ENCODE results near the gene MSX1. TPM values are rescaled to one million over a fixed set of nuclear protein-coding genes. Genes with fewer than 3 reads are reported as not detected.

MSX1 gene
- total and polyA plus RNA-seq, 2 donors (not counting 3 experiments of a cell fraction or from before 2014, with no cell fraction given) = 5.0 to 6.2 TPM

DNA sequence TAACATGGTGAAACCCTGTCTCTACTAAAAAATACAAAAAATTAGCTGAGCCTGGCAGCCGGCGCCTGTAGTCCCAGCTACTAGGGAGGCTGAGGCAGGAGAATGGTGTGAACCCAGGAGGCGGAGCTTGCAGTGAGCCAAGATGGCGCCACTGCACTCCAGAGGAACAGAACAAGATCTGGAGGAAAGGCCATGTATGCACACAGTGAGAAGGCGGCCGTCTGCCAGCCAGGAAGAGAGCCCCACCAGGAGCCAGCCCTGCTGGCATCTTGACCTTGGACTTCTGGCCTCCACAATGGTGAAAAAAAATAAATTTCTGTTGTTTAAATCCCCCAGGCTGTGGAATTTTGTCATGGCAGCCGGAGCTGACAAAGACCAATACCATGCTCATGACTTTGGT, 28.2 kb upstream of the MSX1 start:
- BruUV-seq (replicated peaks) = no TSS peak
- Histone ChIP-seq H3K9me3 (replicated peaks; ENCODE audit: control insufficient read depth, insufficient read depth, low read length) (no peaks in the 10 kb centered on the region), H3K9me1 (replicated peaks; ENCODE audit: control insufficient read depth, extremely low read depth, insufficient read depth, low read length) (no peaks in the 10 kb centered on the region), H2AFZ (ENCODE audit: low read depth, low read length) (no peak overlapping the region), H3K27ac (ENCODE audit: insufficient read depth, low read depth, low read length) (no peak overlapping the region), H4K20me1 (replicated peaks; ENCODE audit: control insufficient read depth, extremely low read depth, insufficient read depth, low read length) (no peaks in the 10 kb centered on the region), H3K9ac (replicated peaks; ENCODE audit: extremely low read depth, insufficient read depth, low read length) (no peak overlapping the region), H3K4me2 (ENCODE audit: insufficient read depth, low read length) (no peak overlapping the region), H3K4me3 (replicated peaks in 1 of 3; ENCODE audit: insufficient read depth in 1 of 3, low read depth in 1 of 3, low read length in 3 of 3) (no peak overlapping the region), H3K36me3 (ENCODE audit: control insufficient read depth in 2 of 2, extremely low read depth in 1 of 2, insufficient read depth in 2 of 2, low read length in 2 of 2) (no peaks in the 10 kb centered on the region), H3K27me3 (ENCODE audit: control insufficient read depth in 2 of 2, insufficient read depth in 2 of 2, low read length in 2 of 2) (no peaks in the 10 kb centered on the region), H3K4me1 (ENCODE audit: control insufficient read depth, extremely low read depth, insufficient read depth, low read length) (no peaks in the 10 kb centered on the region), H3K79me2 (ENCODE audit: control insufficient read depth, insufficient read depth, low read length) (no peaks in the 10 kb centered on the region)
- DNase-seq (ENCODE audit: low read depth, low spot score) = no peak
- TF ChIP-seq MYC (IDR thresholded peaks at IDR 0.05; ENCODE audit: low read depth, low read length) (no peak), FOS (IDR thresholded peaks at IDR 0.05; ENCODE audit: borderline replicate concordance, insufficient read depth, low read length) (no peak), EZH2 (IDR thresholded peaks at IDR 0.05; ENCODE audit: borderline replicate concordance, low read depth, low read length, severe bottlenecking) (no peak), JUN (IDR thresholded peaks at IDR 0.05; ENCODE audit: borderline replicate concordance, insufficient read depth, insufficient read length, low read depth) (no peak), POLR2AphosphoS5 (IDR thresholded peaks at IDR 0.05; ENCODE audit: insufficient read depth, low read depth, low read length) (no peak), GATA2 (IDR thresholded peaks at IDR 0.05; ENCODE audit: insufficient read depth, insufficient read length, low read depth, low read length) (no peak), POLR2A (IDR thresholded peaks at IDR 0.05; ENCODE audit: low read depth, low read length) (no peak)
- TF ChIP-seq, protein P1, sequence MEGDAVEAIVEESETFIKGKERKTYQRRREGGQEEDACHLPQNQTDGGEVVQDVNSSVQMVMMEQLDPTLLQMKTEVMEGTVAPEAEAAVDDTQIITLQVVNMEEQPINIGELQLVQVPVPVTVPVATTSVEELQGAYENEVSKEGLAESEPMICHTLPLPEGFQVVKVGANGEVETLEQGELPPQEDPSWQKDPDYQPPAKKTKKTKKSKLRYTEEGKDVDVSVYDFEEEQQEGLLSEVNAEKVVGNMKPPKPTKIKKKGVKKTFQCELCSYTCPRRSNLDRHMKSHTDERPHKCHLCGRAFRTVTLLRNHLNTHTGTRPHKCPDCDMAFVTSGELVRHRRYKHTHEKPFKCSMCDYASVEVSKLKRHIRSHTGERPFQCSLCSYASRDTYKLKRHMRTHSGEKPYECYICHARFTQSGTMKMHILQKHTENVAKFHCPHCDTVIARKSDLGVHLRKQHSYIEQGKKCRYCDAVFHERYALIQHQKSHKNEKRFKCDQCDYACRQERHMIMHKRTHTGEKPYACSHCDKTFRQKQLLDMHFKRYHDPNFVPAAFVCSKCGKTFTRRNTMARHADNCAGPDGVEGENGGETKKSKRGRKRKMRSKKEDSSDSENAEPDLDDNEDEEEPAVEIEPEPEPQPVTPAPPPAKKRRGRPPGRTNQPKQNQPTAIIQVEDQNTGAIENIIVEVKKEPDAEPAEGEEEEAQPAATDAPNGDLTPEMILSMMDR (IDR thresholded peaks at IDR 0.05; ENCODE audit: extremely low read depth in 1 of 2, insufficient read depth in 1 of 2, low read depth in 1 of 2, low read length in 2 of 2) = no peak
- TF ChIP-seq, protein P2, sequence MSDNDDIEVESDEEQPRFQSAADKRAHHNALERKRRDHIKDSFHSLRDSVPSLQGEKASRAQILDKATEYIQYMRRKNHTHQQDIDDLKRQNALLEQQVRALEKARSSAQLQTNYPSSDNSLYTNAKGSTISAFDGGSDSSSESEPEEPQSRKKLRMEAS (IDR thresholded peaks at IDR 0.05; ENCODE audit: insufficient read depth, insufficient read length) = no peak
- intact Hi-C loops (cut with micrococcal nuclease) = no loop called here
- CTCF ChIA-PET = no interaction called here
- no peak for FAIRE-seq
- POLR2A ChIA-PET = no interaction called here
- dilution Hi-C loops (cut with MboI; ENCODE audit: extremely low pct_ligation_motif_present, low sequenced_read_pairs) = no loop called here
